GOT3 (cell line): ENCODE measurements around the gene FAM24A.

Source experiments
- DNase-seq: peaks from one replicate; lab custom pipeline; 2025; ENCODE audit warnings: mixed read lengths; lab: John Stamatoyannopoulos, UW

The FAM24A gene

GRCh38 chr10:122931088-122931906, 20.9 kb downstream of the FAM24A start:
- no peak for DNase-seq

- DNase-seq = no peak
These were observed 28.9 kb downstream of the FAM24A start for GRCh38 chr10:122939133-122939855.

GRCh38 chr10:122939856-122940543, 29.6 kb downstream of the FAM24A start:
- no peak for DNase-seq

GRCh38 chr10:122949296-122949695, 38.9 kb downstream of the FAM24A start:
- DNase-seq = no peak

GRCh38 chr10:122953902-122954730, 43.7 kb downstream of the FAM24A start, which contains the start of gene C10orf88:
TSS of gene C10orf88 (minus strand) at chr10:122954227. CDS start at chr10:122954178, 49 bp downstream.
- peak; percentile 88 for DNase-seq

GRCh38 chr10:122954731-122955050, 44.3 kb downstream of the FAM24A start:
- no peak for DNase-seq

GRCh38 chr10:122955892-122956291, 45.5 kb downstream of the FAM24A start:
- DNase-seq = no peak

GRCh38 chr10:122957474-122957873, 47.1 kb downstream of the FAM24A start:
- DNase-seq = no peak

- no peak for DNase-seq
These were observed 52.0 kb downstream of the FAM24A start for GRCh38 chr10:122962405-122962804.
